Ascending aorta (tissue), 2 donors: ENCODE results near the gene HYAL2. TPM values are rescaled to one million over a fixed set of nuclear protein-coding genes. Genes with fewer than 3 reads are reported as not detected.

Experiments
- DNase-seq, 2 donors: peaks; one replicate each; pipeline ENCODE4 v3.0.0-alpha.2; 2019; ENCODE audit warnings: low spot score in 2 of 2
- H3K27ac ChIP-seq, 2 donors: fragments of 200-600 bp; sonication (generic); one replicate each; pipeline ENCODE4 v1.5.1; 2016 to 2017; ENCODE audit warnings: mild to moderate bottlenecking in 1 of 2
- H3K27me3 ChIP-seq: fragments of 200-600 bp; sonication (generic); one replicate; pipeline ENCODE4 v1.5.1; 2017
- H3K36me3 ChIP-seq, 2 donors: fragments of 200-600 bp; sonication (generic); one replicate each; pipeline ENCODE4 v1.5.1; 2016
- H3K4me1 ChIP-seq, 2 donors: fragments of 200-600 bp; sonication (generic); one replicate each; pipeline ENCODE4 v1.5.1; 2016 to 2017; ENCODE audit warnings: mild to moderate bottlenecking in 1 of 2
- H3K4me3 ChIP-seq, 2 donors: fragments of 200-600 bp; sonication (generic); one replicate each; pipeline ENCODE4 v1.5.1; 2016 to 2017; ENCODE audit warnings: mild to moderate bottlenecking in 1 of 2
- H3K9me3 ChIP-seq, 2 donors: fragments of 200-600 bp; sonication (generic); one replicate each; pipeline ENCODE4 v1.5.1; 2016
- intact Hi-C: fragments of 100-400 bp; cut with DNase I; formaldehyde crosslinking; loops from one replicate; pipeline ENCODE4 v1.15.1; 2023
- total RNA-seq: library from RNA; depleted of rRNA; stranded (reverse); fragments of >200 nt; gene quantifications from one replicate; pipeline ENCODE4 v1.1.0, GENCODE V29; 2016
- TF ChIP-seq, protein P1 (sequence below), 3 experiments: fragments of 200-600 bp in 2 of 3; fragments of 450-650 bp in 1 of 3; sonication (generic) in 2 of 3; IDR thresholded peaks; one replicate each; pipeline ENCODE4 v1.5.1; 2016 to 2019; ENCODE audit warnings: antibody characterized with exemption in 3 of 3, mild to moderate bottlenecking in 1 of 3, moderate library complexity in 1 of 3

The HYAL2 gene
- total RNA-seq, 1 donor from 2014 or later = 449 TPM

DNA sequence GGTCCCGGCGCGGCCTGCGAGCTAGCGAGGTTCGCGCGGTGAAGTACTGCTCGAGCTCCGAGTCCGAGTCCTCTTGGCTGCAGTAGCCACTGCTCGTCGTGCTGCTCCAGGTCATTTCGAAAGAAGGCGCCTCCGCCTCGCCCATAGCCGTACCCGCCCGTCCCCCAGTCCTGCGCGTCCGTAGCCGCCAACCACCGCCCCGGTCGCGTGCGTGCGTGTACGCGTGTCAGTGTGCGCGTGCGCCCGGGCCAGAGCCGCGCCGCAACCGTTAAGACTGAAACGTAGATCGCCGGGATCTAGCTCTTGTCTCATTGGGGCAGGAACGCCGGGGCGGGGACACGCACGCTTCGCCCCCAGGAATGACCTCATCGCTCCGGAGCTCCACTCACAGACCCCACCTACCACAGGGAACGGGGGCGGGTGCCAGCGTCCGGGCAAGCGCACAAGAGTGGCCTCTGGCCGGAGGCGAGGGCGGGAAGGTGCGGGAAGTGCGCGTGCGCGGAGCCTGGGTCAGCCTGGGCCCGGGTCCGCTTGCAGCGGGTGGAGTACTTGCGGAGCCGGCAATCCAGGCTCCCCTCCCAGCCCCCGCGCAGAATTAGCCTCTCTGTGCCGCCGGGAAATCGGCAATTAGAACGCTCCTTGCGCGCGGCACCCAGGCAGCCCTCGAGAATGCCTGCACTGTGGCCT is 14.8 kb upstream of the HYAL2 start:
- peaks cover 25 to 70% of the 10 kb centered on the region in 2 donors for H3K4me1 ChIP-seq
- intact Hi-C loops = loop anchor here (1.0 kb wide), 1 partner anchor 22 kb away; the partner anchor contains the start of gene TMEM115
- peak overlapping the region; percentile 99 for H3K27ac ChIP-seq
- TF ChIP-seq, protein P1, sequence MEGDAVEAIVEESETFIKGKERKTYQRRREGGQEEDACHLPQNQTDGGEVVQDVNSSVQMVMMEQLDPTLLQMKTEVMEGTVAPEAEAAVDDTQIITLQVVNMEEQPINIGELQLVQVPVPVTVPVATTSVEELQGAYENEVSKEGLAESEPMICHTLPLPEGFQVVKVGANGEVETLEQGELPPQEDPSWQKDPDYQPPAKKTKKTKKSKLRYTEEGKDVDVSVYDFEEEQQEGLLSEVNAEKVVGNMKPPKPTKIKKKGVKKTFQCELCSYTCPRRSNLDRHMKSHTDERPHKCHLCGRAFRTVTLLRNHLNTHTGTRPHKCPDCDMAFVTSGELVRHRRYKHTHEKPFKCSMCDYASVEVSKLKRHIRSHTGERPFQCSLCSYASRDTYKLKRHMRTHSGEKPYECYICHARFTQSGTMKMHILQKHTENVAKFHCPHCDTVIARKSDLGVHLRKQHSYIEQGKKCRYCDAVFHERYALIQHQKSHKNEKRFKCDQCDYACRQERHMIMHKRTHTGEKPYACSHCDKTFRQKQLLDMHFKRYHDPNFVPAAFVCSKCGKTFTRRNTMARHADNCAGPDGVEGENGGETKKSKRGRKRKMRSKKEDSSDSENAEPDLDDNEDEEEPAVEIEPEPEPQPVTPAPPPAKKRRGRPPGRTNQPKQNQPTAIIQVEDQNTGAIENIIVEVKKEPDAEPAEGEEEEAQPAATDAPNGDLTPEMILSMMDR (IDR thresholded peaks at IDR 0.05) = no peak
- H3K9me3 ChIP-seq = no peaks in the 10 kb centered on the region
- H3K36me3 ChIP-seq = peaks cover 0 to 2% of the 10 kb centered on the region in 2 donors
- peak; percentile 99 to 100 for DNase-seq
- no peaks in the 10 kb centered on the region for H3K27me3 ChIP-seq
- peak overlapping the region; percentile 72 to 96 for H3K4me3 ChIP-seq

GRCh38 chr3:50336452-50337174 is 14.1 kb upstream of the HYAL2 start:
- DNase-seq = no peak
- peaks cover 5 to 9% of the 10 kb centered on the region in 2 donors for H3K36me3 ChIP-seq
- peak overlapping the region; percentile 99 for H3K27ac ChIP-seq
- intact Hi-C loops = loop anchor here (1.0 kb wide), 1 partner anchor 23 kb away; the partner anchor contains the start of gene TMEM115
- peak overlapping the region; percentile 72 to 96 for H3K4me3 ChIP-seq
- no peaks in the 10 kb centered on the region for H3K9me3 ChIP-seq
- TF ChIP-seq, protein P1 (IDR thresholded peaks at IDR 0.05) = no peak
- H3K27me3 ChIP-seq = no peaks in the 10 kb centered on the region
- peaks cover 25 to 70% of the 10 kb centered on the region in 2 donors for H3K4me1 ChIP-seq

DNA sequence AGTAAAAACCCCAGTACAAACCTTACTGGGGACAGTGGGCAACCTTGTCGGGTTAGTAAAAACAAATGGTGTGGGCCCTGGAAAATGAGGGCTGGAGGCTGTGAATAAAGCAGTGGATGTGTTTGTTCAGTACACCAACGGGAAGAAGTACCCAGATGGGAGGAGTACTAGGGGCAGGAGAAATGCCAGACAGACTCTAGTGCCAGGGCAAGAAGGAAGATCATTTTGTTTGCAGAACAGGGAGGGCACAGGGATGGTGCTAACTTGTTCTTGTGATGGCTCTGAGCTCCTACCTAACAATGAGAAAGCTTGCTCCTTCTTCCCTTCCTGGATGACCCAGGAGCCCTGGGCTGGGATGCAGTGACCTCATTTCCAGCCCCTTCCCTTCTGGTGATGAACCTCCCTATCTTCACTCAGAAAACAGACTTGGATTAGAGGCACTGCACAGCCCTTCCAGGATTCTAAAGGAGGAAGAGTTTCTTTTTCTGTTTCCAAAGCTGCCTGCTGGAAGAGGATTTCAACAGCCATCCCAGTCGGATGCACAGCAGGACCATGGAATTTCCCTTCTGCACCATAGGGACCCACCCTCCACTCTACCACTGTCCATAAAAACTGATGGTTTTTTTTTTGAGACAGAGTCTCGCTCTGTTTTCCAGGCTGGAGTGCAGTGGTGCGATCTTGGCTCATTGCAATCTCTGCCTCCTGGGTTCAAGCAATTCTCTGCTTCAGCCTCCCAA is 12.0 kb upstream of the HYAL2 start:
- Histone ChIP-seq H3K4me1 (peaks cover 17 to 51% of the 10 kb centered on the region in 2 donors), H3K27ac (peak overlapping the region; percentile 99), H3K4me3 (peak overlapping the region; percentile 0 to 96), H3K27me3 (no peaks in the 10 kb centered on the region), H3K36me3 (peaks cover 26 to 30% of the 10 kb centered on the region in 2 donors), H3K9me3 (no peaks in the 10 kb centered on the region)
- TF ChIP-seq, protein P1 (IDR thresholded peaks at IDR 0.05) = no peak
- intact Hi-C loops = no loop called here
- no peak for DNase-seq

DNA sequence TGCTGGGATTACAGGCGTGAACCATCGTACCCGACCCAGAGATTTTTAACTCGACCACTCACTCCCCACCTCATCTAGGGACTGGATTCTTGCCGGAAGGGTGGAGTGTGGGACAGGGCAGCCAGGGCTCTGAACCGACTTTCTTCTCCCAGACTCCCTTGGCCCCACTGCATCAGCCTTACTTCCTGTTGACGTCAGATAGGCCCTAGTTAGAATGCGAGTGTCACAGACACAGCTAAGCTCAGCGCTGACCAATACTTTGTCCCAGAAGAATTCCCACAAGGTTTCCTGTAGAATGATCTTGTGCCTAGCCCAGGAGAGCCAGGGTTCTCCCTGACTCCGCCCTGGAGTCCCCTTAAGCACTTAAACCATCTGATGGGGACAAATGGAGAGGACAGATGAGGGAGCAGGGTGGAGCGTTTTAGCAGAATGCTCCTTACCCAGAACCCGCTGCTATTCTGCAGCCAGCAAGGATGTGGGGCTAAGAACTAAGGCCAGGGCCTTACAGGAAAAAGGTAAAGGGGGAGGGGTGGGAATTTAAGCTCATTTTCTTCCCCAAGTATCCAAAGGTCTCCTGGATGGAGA is 11.3 kb upstream of the HYAL2 start:
- intact Hi-C loops = no loop called here
- peak in 1 of 2 donors; percentile 85 for DNase-seq
- TF ChIP-seq, protein P1 (IDR thresholded peaks at IDR 0.05) = no peak
- H3K27ac ChIP-seq = peak overlapping the region; percentile 99
- no peaks in the 10 kb centered on the region for H3K27me3 ChIP-seq
- H3K36me3 ChIP-seq = peaks cover 28 to 33% of the 10 kb centered on the region in 2 donors
- H3K4me1 ChIP-seq = peaks cover 15 to 45% of the 10 kb centered on the region in 2 donors
- H3K4me3 ChIP-seq = peak overlapping the region in 1 of 2 donors; percentile 15
- H3K9me3 ChIP-seq = no peaks in the 10 kb centered on the region

DNA sequence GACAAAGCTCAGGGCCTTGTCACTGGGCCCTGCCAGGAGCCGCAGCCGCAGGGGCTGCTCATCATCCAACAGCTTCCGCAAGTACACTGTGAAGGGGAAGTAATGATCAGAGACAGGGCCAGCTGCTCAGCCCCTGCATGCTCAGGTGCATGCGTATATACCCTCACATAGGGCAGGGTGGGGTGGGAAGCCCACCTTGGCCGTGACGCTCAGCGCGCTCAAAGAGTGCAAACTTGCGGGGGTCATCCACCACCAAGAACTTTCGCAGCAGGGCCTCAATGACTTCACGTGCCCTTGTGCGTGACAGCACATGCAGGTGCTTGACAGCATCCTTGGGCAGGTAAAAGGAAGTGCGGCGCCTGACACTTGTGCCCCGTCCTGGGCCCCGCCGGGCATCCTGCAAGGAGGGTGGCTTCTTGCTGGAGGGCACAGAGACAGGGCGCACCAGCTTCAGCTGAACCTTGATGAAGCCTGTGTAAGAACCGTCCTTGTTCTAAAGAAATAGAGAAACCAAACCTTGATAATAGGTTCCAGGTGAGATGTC is 8.9 kb upstream of the HYAL2 start:
- peaks cover 28 to 33% of the 10 kb centered on the region in 2 donors for H3K36me3 ChIP-seq
- no peaks in the 10 kb centered on the region for H3K9me3 ChIP-seq
- no peaks in the 10 kb centered on the region for H3K27me3 ChIP-seq
- TF ChIP-seq, protein P1 (IDR thresholded peaks at IDR 0.05) = no peak
- intact Hi-C loops = no loop called here
- H3K27ac ChIP-seq = no peak overlapping the region
- no peak overlapping the region for H3K4me3 ChIP-seq
- H3K4me1 ChIP-seq = peaks cover 16 to 48% of the 10 kb centered on the region in 2 donors
- DNase-seq = no peak
